Natural killer cell (primary cell): ENCODE results near the gene ARHGEF4. TPM values are rescaled to one million over a fixed set of nuclear protein-coding genes. Genes with fewer than 3 reads are reported as not detected.

Experiments
- ATAC-seq, 3 donors: fragments of 150-1000 bp in 2 of 3; fragments of 200-7000 bp in 1 of 3; cut with Tn5 transposase; 1 replicate in 1 of 3; 2 replicates in 2 of 3; pipeline ENCODE4 v1.10.0; 2021; ENCODE audit warnings: mild to moderate bottlenecking in 2 of 3, moderate library complexity in 2 of 3
- DNase-seq, 2 donors: peaks; one replicate each; pipeline versions ENCODE4 v3.0.0 to v3.0.0-alpha.2; 2013 to 2021; ENCODE audit warnings: mixed read lengths in 1 of 2
- H3K27ac ChIP-seq: one replicate; pipeline ENCODE4 v1.5.1; 2013; ENCODE audit warnings: mild to moderate bottlenecking, low read length
- H3K27me3 ChIP-seq: one replicate; pipeline ENCODE4 v1.6.1; 2013; ENCODE audit warnings: low read length; ENCODE audit not compliant: control insufficient read depth, insufficient read depth
- H3K36me3 ChIP-seq: one replicate; pipeline ENCODE4 v1.6.1; 2013; ENCODE audit warnings: low read length; ENCODE audit not compliant: control insufficient read depth, insufficient read depth
- H3K4me1 ChIP-seq: one replicate; pipeline ENCODE4 v1.6.1; 2013; ENCODE audit warnings: low read length; ENCODE audit not compliant: control insufficient read depth, insufficient read depth
- H3K4me3 ChIP-seq: one replicate; pipeline ENCODE4 v1.5.1; 2013; ENCODE audit warnings: low read length
- H3K9me3 ChIP-seq: one replicate; pipeline ENCODE4 v1.6.1; 2013; ENCODE audit warnings: low read length; ENCODE audit not compliant: control insufficient read depth, insufficient read depth
- H3K27ac Mint-ChIP-seq, 2 donors: one replicate each; pipeline ENCODE4 v1.8.0; 2022; ENCODE audit warnings: mild to moderate bottlenecking in 2 of 2, mixed read lengths in 2 of 2, moderate library complexity in 1 of 2
- H3K27me3 Mint-ChIP-seq, 2 donors: one replicate each; pipeline ENCODE4 v1.8.0; 2022; ENCODE audit warnings: low read depth in 2 of 2, mixed read lengths in 2 of 2
- H3K36me3 Mint-ChIP-seq: one replicate; pipeline ENCODE4 v1.8.0; 2022; ENCODE audit warnings: mixed read lengths
- H3K4me1 Mint-ChIP-seq, 2 donors: one replicate each; pipeline ENCODE4 v1.8.0; 2022; ENCODE audit warnings: mixed read lengths in 2 of 2
- H3K4me3 Mint-ChIP-seq: one replicate; pipeline ENCODE4 v1.8.0; 2022; ENCODE audit warnings: mild to moderate bottlenecking, moderate library complexity, mixed read lengths
- H3K9me3 Mint-ChIP-seq, 2 donors: one replicate each; pipeline ENCODE4 v1.8.0; 2022; ENCODE audit warnings: mixed read lengths in 2 of 2
- WGBS: methylation state at CpG from one replicate; pipeline ENCODE4 v1.1.7; 2013; ENCODE audit warnings: missing lambda C conversion rate; ENCODE audit not compliant: insufficient coverage; 5-methylcytosine and 5-hydroxymethylcytosine counted together
- intact Hi-C: fragments of 100-400 bp; cut with micrococcal nuclease; formaldehyde crosslinking; loops from one replicate; pipeline ENCODE4 v1.14.2; 2022
- total RNA-seq, 4 donors: library from RNA; stranded (reverse); fragments of 120-200 nt in 1 of 4; gene quantifications; one replicate each; pipeline versions ENCODE4 v1.2.3 to v1.2.4, GENCODE V29; 2013 to 2022
- TF ChIP-seq, protein P1 (sequence below): fragments of 200-600 bp; IDR thresholded peaks from one replicate; pipeline ENCODE4 v1.8.0; 2022; ENCODE audit warnings: antibody characterized with exemption

ARHGEF4 gene
- total RNA-seq, 3 donors from 2014 or later (not counting 1 experiment from before 2014, with no cell fraction given): 0.11 TPM; not detected in 2

DNA sequence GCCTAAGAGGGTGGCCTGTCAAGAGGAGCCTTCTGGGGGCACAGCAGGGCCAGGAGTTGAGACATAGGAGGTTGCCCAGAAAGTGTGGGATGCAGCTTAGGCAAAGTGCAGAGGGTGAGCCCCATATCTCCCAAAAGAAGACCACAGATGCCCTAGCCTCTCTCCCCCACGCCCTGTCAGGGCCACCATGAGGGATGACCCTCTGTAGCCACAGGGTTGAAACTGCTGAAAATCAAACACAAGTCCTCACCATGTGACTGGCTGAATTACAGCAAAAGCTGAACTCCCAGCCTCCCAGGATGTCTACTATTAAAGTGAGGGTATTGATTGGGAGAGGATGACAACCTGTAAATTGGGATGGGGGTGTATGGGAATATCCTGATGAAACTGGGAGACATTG is 37.4 kb upstream of the ARHGEF4 start:
- H3K27ac ChIP-seq: no peak overlapping the region
- no peak for ATAC-seq
- 91% methylated on average over 1 of the region's 1 CpG for WGBS
- no peaks in the 10 kb centered on the region for H3K9me3 ChIP-seq
- Mint-ChIP-seq H3K27me3 (no peaks in the 10 kb centered on the region), H3K9me3 (no peaks in the 10 kb centered on the region), H3K36me3 (no peaks in the 10 kb centered on the region), H3K4me1 (peaks cover 24 to 35% of the 10 kb centered on the region in 2 donors), H3K27ac (no peak overlapping the region), H3K4me3 (no peak overlapping the region)
- peaks cover 42% of the 10 kb centered on the region for H3K4me1 ChIP-seq
- TF ChIP-seq, protein P1, sequence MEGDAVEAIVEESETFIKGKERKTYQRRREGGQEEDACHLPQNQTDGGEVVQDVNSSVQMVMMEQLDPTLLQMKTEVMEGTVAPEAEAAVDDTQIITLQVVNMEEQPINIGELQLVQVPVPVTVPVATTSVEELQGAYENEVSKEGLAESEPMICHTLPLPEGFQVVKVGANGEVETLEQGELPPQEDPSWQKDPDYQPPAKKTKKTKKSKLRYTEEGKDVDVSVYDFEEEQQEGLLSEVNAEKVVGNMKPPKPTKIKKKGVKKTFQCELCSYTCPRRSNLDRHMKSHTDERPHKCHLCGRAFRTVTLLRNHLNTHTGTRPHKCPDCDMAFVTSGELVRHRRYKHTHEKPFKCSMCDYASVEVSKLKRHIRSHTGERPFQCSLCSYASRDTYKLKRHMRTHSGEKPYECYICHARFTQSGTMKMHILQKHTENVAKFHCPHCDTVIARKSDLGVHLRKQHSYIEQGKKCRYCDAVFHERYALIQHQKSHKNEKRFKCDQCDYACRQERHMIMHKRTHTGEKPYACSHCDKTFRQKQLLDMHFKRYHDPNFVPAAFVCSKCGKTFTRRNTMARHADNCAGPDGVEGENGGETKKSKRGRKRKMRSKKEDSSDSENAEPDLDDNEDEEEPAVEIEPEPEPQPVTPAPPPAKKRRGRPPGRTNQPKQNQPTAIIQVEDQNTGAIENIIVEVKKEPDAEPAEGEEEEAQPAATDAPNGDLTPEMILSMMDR: no peak
- H3K27me3 ChIP-seq: no peaks in the 10 kb centered on the region
- no peaks in the 10 kb centered on the region for H3K36me3 ChIP-seq
- no peak overlapping the region for H3K4me3 ChIP-seq
- no peak for DNase-seq
- intact Hi-C loops: loop anchor here (10.0 kb wide), 1 partner anchor 306 kb away; the partner anchor contains the start of gene PLEKHB2

DNA sequence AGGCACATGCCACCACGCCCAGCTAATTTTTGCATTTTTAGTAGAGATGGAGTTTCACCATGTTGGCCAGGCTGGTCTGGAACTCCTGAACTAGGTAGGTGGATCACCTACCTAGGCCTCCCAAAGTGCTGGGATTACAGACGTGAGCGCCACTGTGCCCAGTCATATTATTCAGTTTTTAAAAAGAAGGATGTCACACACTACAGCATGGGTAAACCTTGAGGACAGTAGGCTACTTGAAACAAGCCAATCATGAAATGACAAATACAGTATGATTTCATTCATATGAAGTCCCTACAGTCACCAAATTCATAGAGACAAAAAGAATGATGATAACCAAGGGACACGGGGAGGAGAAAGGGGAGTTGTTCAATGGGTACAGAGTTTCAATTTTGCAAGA is 31.1 kb upstream of the ARHGEF4 start:
- no peaks in the 10 kb centered on the region for H3K4me1 ChIP-seq
- no peak overlapping the region for H3K27ac ChIP-seq
- Mint-ChIP-seq H3K9me3 (no peaks in the 10 kb centered on the region), H3K4me3 (no peak overlapping the region), H3K4me1 (peaks cover 9 to 11% of the 10 kb centered on the region in 2 donors), H3K36me3 (no peaks in the 10 kb centered on the region), H3K27me3 (peaks cover 14 to 27% of the 10 kb centered on the region in 2 donors), H3K27ac (no peak overlapping the region)
- ATAC-seq: no peak
- TF ChIP-seq, protein P1: no peak
- intact Hi-C loops: no loop called here
- no peaks in the 10 kb centered on the region for H3K36me3 ChIP-seq
- WGBS: 77% methylated on average over 4 of the region's 4 CpGs
- no peak overlapping the region for H3K4me3 ChIP-seq
- H3K9me3 ChIP-seq: no peaks in the 10 kb centered on the region
- no peak for DNase-seq
- H3K27me3 ChIP-seq: no peaks in the 10 kb centered on the region

DNA sequence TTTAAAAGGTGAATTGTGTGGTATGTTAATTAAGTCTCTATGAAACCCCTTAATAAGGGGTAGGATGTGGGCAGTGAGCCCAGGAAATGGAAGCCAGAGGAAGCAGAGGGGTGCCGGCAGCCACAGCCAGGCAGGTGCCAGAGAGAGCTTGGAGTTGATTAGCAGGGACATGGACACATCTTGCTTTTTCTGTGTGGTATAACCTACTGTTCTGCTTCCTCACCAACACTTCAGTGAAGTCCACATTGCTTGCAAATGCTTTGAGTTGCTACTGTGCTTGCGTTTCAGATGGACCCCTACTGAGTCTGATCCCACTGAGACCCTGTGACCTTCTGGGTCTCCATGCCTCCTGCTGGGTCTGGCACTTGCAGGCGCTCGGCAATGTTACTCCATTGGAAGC is 30.3 kb upstream of the ARHGEF4 start:
- Mint-ChIP-seq H3K9me3 (no peaks in the 10 kb centered on the region), H3K36me3 (no peaks in the 10 kb centered on the region), H3K4me1 (peaks cover 9 to 11% of the 10 kb centered on the region in 2 donors), H3K27me3 (peaks cover 17 to 34% of the 10 kb centered on the region in 2 donors), H3K4me3 (no peak overlapping the region), H3K27ac (no peak overlapping the region)
- H3K27me3 ChIP-seq: no peaks in the 10 kb centered on the region
- TF ChIP-seq, protein P1: no peak
- H3K4me1 ChIP-seq: no peaks in the 10 kb centered on the region
- H3K9me3 ChIP-seq: no peaks in the 10 kb centered on the region
- WGBS: 54% methylated on average over 4 of the region's 4 CpGs
- no peak overlapping the region for H3K4me3 ChIP-seq
- no peak overlapping the region for H3K27ac ChIP-seq
- intact Hi-C loops: no loop called here
- no peak for ATAC-seq
- H3K36me3 ChIP-seq: no peaks in the 10 kb centered on the region
- no peak for DNase-seq
